ENCODE measurements around the gene ZCCHC7. TPM values are rescaled to one million over a fixed set of nuclear protein-coding genes. Genes with fewer than 3 reads are reported as not detected.

The ZCCHC7 gene
- polyA plus RNA-seq, 1 donor from 2014 or later = 10.9 TPM

DNA sequence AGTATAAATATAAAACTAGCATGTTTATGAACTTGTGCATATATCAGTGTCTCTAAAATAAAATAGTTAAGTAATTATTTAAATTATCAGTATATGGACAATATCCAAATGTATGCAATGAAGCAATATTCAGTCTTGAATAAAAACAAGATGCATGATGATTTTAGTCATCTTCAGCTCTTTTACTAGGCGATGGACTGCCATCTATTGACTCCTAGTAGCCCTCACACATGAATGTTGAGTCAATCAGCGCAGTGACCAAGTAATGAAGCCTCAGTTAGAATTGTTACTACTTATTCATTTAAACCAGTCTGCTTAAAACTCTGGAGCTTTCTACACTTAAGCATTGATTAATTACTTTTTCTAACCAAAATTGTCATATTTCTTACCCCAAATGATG, 209.2 kb downstream of the ZCCHC7 start:
- H3K27ac ChIP-seq (ENCODE audit: low read length) = no peak overlapping the region
- no peak overlapping the region for H3K4me2 ChIP-seq (ENCODE audit: low read length)
- no peaks in the 10 kb centered on the region for H3K9me2 ChIP-seq (ENCODE audit: insufficient read depth, low read length)
- no peaks in the 10 kb centered on the region for H3K79me2 ChIP-seq (replicated peaks; ENCODE audit: insufficient read depth, low read length)
- H3K36me3 ChIP-seq (ENCODE audit: insufficient read depth, low read length) = no peaks in the 10 kb centered on the region
- peaks cover 14% of the 10 kb centered on the region for H3F3A ChIP-seq (ENCODE audit: insufficient read depth, low read length, poor library complexity, severe bottlenecking)
- no peak overlapping the region for H3K4me3 ChIP-seq (ENCODE audit: low read length)
- H3K9ac ChIP-seq (ENCODE audit: low read length) = no peak overlapping the region
- H4K20me1 ChIP-seq (ENCODE audit: insufficient read depth) = no peaks in the 10 kb centered on the region
- H3K27me3 ChIP-seq (ENCODE audit: insufficient read depth, low read depth, low read length) = no peaks in the 10 kb centered on the region
- no peaks in the 10 kb centered on the region for H3K9me3 ChIP-seq (ENCODE audit: low read length)
- TF ChIP-seq EZH2 (IDR thresholded peaks at IDR 0.05; ENCODE audit: borderline replicate concordance, insufficient read depth, low read length, poor library complexity, severe bottlenecking) (no peak), EP300 (conservative IDR thresholded peaks at IDR 0.05; ENCODE audit: poor library complexity, severe bottlenecking) (no peak), REST (IDR thresholded peaks at IDR 0.05; ENCODE audit: borderline replicate concordance) (no peak), MXI1 (conservative IDR thresholded peaks at IDR 0.05; ENCODE audit: poor library complexity, severe bottlenecking) (no peak), CTCF (IDR thresholded peaks at IDR 0.05; ENCODE audit: poor library complexity, severe bottlenecking) (peak; percentile 65), RAD21 (conservative IDR thresholded peaks at IDR 0.05) (peak; percentile 71), TAF1 (IDR thresholded peaks at IDR 0.05; ENCODE audit: low read depth) (no peak), SMC3 (conservative IDR thresholded peaks at IDR 0.05; ENCODE audit: poor library complexity) (peak; percentile 45), POLR2AphosphoS5 (IDR thresholded peaks at IDR 0.05) (no peak)
- no peak overlapping the region for H2AFZ ChIP-seq (ENCODE audit: low read depth, low read length)

- H3K4me3 ChIP-seq (ENCODE audit: low read length) = no peak overlapping the region
- H4K20me1 ChIP-seq (ENCODE audit: insufficient read depth) = no peaks in the 10 kb centered on the region
- no peaks in the 10 kb centered on the region for H3K9me3 ChIP-seq (ENCODE audit: low read length)
- H3K36me3 ChIP-seq (ENCODE audit: insufficient read depth, low read length) = no peaks in the 10 kb centered on the region
- no peaks in the 10 kb centered on the region for H3K9me2 ChIP-seq (ENCODE audit: insufficient read depth, low read length)
- H3F3A ChIP-seq (ENCODE audit: insufficient read depth, low read length, poor library complexity, severe bottlenecking) = no peaks in the 10 kb centered on the region
- no peak overlapping the region for H3K4me2 ChIP-seq (ENCODE audit: low read length)
- H3K79me2 ChIP-seq (replicated peaks; ENCODE audit: insufficient read depth, low read length) = no peaks in the 10 kb centered on the region
- H3K9ac ChIP-seq (ENCODE audit: low read length) = no peak overlapping the region
- no peak for TF ChIP-seq CTCF (IDR thresholded peaks at IDR 0.05; ENCODE audit: poor library complexity, severe bottlenecking)
- no peak overlapping the region for H2AFZ ChIP-seq (ENCODE audit: low read depth, low read length)
- no peak overlapping the region for H3K27ac ChIP-seq (ENCODE audit: low read length)
- no peaks in the 10 kb centered on the region for H3K27me3 ChIP-seq (ENCODE audit: insufficient read depth, low read depth, low read length)
Observed at GRCh38 chr9:37331871-37332270, 211.5 kb downstream of the ZCCHC7 start.

Measured in neural cell (in vitro differentiated cells).